ENCODE data around the gene CFH.

DNA sequence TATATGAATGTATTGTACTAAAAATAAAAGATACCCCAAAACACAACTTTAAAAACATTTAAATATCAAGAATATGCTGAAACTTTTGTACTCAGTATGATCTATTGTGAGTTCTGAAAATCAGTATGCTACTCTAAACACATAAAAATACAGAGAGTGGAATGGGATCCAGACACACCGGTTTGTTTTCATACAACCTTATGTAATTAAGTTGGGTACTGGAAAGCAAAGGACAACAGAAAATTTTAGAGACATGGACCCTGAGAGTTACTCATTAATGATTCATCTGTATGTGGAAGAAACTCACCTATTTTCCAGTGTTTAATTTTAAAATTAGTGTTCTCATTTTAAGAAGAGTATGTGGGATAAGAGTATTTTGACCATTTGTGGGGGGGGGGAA, 121.9 kb downstream of the CFH start:
- no peak for TF ChIP-seq EZH2 (IDR thresholded peaks at IDR 0.05; ENCODE audit: borderline replicate concordance, low read depth, low read length, severe bottlenecking)
- TF ChIP-seq, protein P1, sequence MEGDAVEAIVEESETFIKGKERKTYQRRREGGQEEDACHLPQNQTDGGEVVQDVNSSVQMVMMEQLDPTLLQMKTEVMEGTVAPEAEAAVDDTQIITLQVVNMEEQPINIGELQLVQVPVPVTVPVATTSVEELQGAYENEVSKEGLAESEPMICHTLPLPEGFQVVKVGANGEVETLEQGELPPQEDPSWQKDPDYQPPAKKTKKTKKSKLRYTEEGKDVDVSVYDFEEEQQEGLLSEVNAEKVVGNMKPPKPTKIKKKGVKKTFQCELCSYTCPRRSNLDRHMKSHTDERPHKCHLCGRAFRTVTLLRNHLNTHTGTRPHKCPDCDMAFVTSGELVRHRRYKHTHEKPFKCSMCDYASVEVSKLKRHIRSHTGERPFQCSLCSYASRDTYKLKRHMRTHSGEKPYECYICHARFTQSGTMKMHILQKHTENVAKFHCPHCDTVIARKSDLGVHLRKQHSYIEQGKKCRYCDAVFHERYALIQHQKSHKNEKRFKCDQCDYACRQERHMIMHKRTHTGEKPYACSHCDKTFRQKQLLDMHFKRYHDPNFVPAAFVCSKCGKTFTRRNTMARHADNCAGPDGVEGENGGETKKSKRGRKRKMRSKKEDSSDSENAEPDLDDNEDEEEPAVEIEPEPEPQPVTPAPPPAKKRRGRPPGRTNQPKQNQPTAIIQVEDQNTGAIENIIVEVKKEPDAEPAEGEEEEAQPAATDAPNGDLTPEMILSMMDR (IDR thresholded peaks at IDR 0.05; ENCODE audit: borderline replicate concordance, extremely low read depth, low read length, poor library complexity, severe bottlenecking), result no peak
